Spleen (tissue), 11 donors: Measurements from ENCODE around the gene HOXB4. TPM values are rescaled to one million over a fixed set of nuclear protein-coding genes. Genes with fewer than 3 reads are reported as not detected.
A peak's percentile ranks its signal among the peaks of the same experiment; 100 is the strongest.

Experiments
- DNase-seq: peaks from one replicate; pipeline ENCODE4 v3.0.0-alpha.2; 2020
- H3K27ac ChIP-seq, 8 donors: fragments of 200-600 bp; sonication (generic) in 7 of 8; 1 replicate in 4 of 8; 2 replicates in 4 of 8; pipeline versions ENCODE4 v1.5.0 to v1.8.0; 2016 to 2021; ENCODE audit warnings: inconsistent platforms in 4 of 8, mild to moderate bottlenecking in 4 of 8, moderate library complexity in 1 of 8
- H3K27me3 ChIP-seq, 7 donors: fragments of 200-600 bp; sonication (generic) in 6 of 7; replicated peaks in 1 of 7; 1 replicate in 4 of 7; 2 replicates in 3 of 7; pipeline versions ENCODE4 v1.5.0 to v1.8.0; 2016 to 2021; ENCODE audit warnings: inconsistent platforms in 3 of 7, mild to moderate bottlenecking in 1 of 7
- H3K36me3 ChIP-seq, 6 donors: fragments of 200-600 bp; sonication (generic) in 5 of 6; 1 replicate in 4 of 6; 2 replicates in 2 of 6; pipeline versions ENCODE4 v1.5.0 to v1.8.0; 2016 to 2021; ENCODE audit warnings: inconsistent platforms in 2 of 6
- H3K4me1 ChIP-seq, 6 donors: fragments of 200-600 bp; sonication (generic) in 5 of 6; 1 replicate in 3 of 6; 2 replicates in 3 of 6; pipeline versions ENCODE4 v1.5.0 to v1.8.0; 2016 to 2021; ENCODE audit warnings: inconsistent platforms in 3 of 6
- H3K4me3 ChIP-seq, 8 donors: fragments of 200-600 bp; sonication (generic) in 7 of 8; 1 replicate in 4 of 8; 2 replicates in 4 of 8; pipeline versions ENCODE4 v1.5.0 to v1.8.0; 2016 to 2021; ENCODE audit warnings: inconsistent platforms in 4 of 8, mild to moderate bottlenecking in 4 of 8, moderate library complexity in 2 of 8
- H3K9me3 ChIP-seq, 8 donors: fragments of 200-600 bp; sonication (generic) in 7 of 8; 1 replicate in 4 of 8; 2 replicates in 4 of 8; pipeline versions ENCODE4 v1.5.0 to v1.8.0; 2016 to 2021; ENCODE audit warnings: inconsistent platforms in 4 of 8
- POLR2A ChIP-seq, 3 donors: fragments of 450-650 bp; IDR thresholded peaks; one replicate each; pipeline ENCODE4 v1.5.1; 2017; ENCODE audit warnings: antibody characterized with exemption in 3 of 3, mild to moderate bottlenecking in 1 of 3
- POLR2AphosphoS5 ChIP-seq, 3 donors: sonication (generic); formaldehyde crosslinking; IDR thresholded peaks; one replicate each; pipeline ENCODE4 v1.5.1; 2017; ENCODE audit warnings: antibody characterized with exemption in 3 of 3
- WGBS, 5 donors: extraction: QIAGEN DNeasy Blood & Tissue Kit in 3 of 5; methylation state at CpG; one replicate each; pipeline versions ENCODE4 v1.1.5 to v1.1.7; 2013 to 2018; 5-methylcytosine and 5-hydroxymethylcytosine counted together
- intact Hi-C: fragments of 100-400 bp; cut with DNase I; formaldehyde crosslinking; loops from one replicate; pipeline ENCODE4 v1.15.0; 2023; ENCODE audit warnings: low total_unique reads
- polyA plus RNA-seq, 3 donors: library from polyadenylated mRNA; stranded (reverse); fragments of 200-250 nt; gene quantifications; one replicate each; pipeline ENCODE4 v1.2.1, GENCODE V29; 2013
- total RNA-seq, 7 donors: library from RNA; depleted of rRNA in 3 of 7; stranded (reverse); fragments of >200 nt in 3 of 7; fragmentation: NEBNext Ultra II Directional in 4 of 7; extraction: Animal tissue kit (Norgen Biotek cat#: 25700) in 4 of 7; gene quantifications; one replicate each; pipeline versions ENCODE4 v1.1.0 to v1.2.1, GENCODE V29; 2016 to 2021
- TF ChIP-seq, protein P1 (sequence below), 11 experiments: fragments of 200-600 bp in 7 of 11; fragments of 450-650 bp in 4 of 11; sonication (generic) in 4 of 11; IDR thresholded peaks in 8 of 11; conservative IDR thresholded peaks in 3 of 11; 1 replicate in 7 of 11; 2 replicates in 4 of 11; pipeline versions ENCODE4 v1.4.0 to v1.8.0; 2016 to 2021; ENCODE audit warnings: antibody characterized with exemption in 11 of 11, inconsistent platforms in 4 of 11, mild to moderate bottlenecking in 1 of 11
- donor health status: healthy with polysubstance abuse.
- donor health status: DM: no; HTN: no; CAD: no; lungs with moderate emphysema.
- donor health status: DM: no; HTN: no; CAD: no.
- donor health status: Bipolar disorder and iron deficiency.
- donor health status: healthy.
- donor health status: DM: no; HTN: no; CAD: no.
- donor health status: DM: yes; HTN: yes; CAD: no.

The HOXB4 gene
- total and polyA plus RNA-seq, 10 donors = 1.9 to 6.4 (median 2.7) TPM

DNA sequence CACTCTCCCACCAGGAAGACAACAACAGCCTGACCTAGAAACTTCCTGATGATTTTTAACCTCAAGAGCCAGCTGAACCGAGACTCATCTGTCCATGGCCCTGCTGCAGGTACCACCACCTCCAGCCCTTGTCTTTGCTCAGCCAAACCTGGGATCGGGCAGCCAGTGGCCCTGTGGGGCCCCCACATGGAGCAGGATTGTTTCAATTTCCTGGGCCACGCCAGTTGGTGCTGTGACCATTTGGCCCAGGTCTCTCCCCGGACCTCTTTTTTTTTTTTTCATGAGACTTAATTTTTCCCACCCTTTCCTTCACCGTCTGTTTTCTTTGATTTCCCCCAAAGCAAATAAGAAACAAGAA, 25.0 kb downstream of the HOXB4 start:
- WGBS, 5 donors = 66 to 78% (median 74%) methylated on average over 5 of the region's 5 CpGs
- TF ChIP-seq, protein P1, sequence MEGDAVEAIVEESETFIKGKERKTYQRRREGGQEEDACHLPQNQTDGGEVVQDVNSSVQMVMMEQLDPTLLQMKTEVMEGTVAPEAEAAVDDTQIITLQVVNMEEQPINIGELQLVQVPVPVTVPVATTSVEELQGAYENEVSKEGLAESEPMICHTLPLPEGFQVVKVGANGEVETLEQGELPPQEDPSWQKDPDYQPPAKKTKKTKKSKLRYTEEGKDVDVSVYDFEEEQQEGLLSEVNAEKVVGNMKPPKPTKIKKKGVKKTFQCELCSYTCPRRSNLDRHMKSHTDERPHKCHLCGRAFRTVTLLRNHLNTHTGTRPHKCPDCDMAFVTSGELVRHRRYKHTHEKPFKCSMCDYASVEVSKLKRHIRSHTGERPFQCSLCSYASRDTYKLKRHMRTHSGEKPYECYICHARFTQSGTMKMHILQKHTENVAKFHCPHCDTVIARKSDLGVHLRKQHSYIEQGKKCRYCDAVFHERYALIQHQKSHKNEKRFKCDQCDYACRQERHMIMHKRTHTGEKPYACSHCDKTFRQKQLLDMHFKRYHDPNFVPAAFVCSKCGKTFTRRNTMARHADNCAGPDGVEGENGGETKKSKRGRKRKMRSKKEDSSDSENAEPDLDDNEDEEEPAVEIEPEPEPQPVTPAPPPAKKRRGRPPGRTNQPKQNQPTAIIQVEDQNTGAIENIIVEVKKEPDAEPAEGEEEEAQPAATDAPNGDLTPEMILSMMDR (IDR thresholded peaks at IDR 0.05 in 8 of 11, conservative IDR thresholded peaks at IDR 0.05 in 3 of 11) = no peak
- TF ChIP-seq POLR2AphosphoS5 (IDR thresholded peaks at IDR 0.05) (no peak), POLR2A (IDR thresholded peaks at IDR 0.05) (no peak)
- Histone ChIP-seq H3K27me3 (peaks cover 0 to 48% (median 6%) of the 10 kb centered on the region in 7 donors), H3K9me3 (no peaks in the 10 kb centered on the region), H3K36me3 (peaks cover 0 to 17% (median 0%) of the 10 kb centered on the region in 6 donors), H3K4me3 (peak overlapping the region in 2 of 8 donors; percentile 15 to 24), H3K27ac (peak overlapping the region; percentile 29 to 94 (median 60)), H3K4me1 (peaks cover 0 to 52% (median 14%) of the 10 kb centered on the region in 6 donors)
- DNase-seq = no peak
- intact Hi-C loops = no loop called here

DNA sequence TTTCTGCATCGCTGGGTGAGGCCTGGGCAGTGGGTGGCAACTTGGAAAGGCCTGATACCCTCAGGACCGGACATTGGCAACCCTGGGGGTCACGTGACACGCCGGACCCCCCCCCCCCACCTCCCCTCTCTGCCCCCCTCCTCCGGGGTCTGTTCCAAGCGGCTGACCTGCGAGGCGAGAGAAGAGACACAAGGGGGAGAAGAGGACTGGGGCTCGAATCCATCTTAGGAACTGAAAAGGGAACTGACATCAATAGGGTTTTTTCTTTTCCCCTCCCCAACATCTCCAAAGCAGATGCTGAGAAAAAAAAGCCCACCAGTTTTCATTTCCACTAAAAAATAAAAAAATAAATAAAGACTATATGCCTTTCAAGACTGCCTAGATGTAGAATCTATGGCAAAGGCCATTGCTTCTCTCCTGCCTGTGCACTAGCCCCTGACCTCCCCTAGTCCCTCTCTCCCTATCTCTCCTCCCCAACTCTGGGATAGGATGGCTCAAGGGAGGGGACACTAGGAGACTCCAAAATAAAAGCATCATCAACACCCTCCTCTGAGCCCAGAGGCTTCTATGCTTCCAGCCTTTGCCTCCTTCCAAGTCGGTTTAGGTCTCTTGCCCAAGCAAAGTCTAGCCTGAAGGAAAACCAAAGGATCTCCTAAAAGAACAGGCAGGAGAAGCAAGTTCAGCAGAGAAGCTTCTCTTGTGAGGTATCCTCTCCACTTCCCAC, 25.5 kb downstream of the HOXB4 start:
- intact Hi-C loops = no loop called here
- peak overlapping the region; percentile 29 to 94 (median 60) for H3K27ac ChIP-seq
- WGBS, 5 donors = 49 to 60% (median 58%) methylated on average over 7 to 11 of the region's 11 CpGs
- H3K27me3 ChIP-seq = peaks cover 0 to 47% (median 6%) of the 10 kb centered on the region in 7 donors
- TF ChIP-seq POLR2A (IDR thresholded peaks at IDR 0.05) = no peak
- TF ChIP-seq, protein P1 (IDR thresholded peaks at IDR 0.05 in 8 of 11, conservative IDR thresholded peaks at IDR 0.05 in 3 of 11) = no peak
- TF ChIP-seq POLR2AphosphoS5 (IDR thresholded peaks at IDR 0.05) = peak in 1 of 3 donors; percentile 38
- H3K4me3 ChIP-seq = peak overlapping the region in 2 of 8 donors; percentile 15 to 24
- no peaks in the 10 kb centered on the region for H3K9me3 ChIP-seq
- H3K4me1 ChIP-seq = peaks cover 0 to 50% (median 15%) of the 10 kb centered on the region in 6 donors
- H3K36me3 ChIP-seq = peaks cover 0 to 17% (median 0%) of the 10 kb centered on the region in 6 donors
- no peak for DNase-seq

DNA sequence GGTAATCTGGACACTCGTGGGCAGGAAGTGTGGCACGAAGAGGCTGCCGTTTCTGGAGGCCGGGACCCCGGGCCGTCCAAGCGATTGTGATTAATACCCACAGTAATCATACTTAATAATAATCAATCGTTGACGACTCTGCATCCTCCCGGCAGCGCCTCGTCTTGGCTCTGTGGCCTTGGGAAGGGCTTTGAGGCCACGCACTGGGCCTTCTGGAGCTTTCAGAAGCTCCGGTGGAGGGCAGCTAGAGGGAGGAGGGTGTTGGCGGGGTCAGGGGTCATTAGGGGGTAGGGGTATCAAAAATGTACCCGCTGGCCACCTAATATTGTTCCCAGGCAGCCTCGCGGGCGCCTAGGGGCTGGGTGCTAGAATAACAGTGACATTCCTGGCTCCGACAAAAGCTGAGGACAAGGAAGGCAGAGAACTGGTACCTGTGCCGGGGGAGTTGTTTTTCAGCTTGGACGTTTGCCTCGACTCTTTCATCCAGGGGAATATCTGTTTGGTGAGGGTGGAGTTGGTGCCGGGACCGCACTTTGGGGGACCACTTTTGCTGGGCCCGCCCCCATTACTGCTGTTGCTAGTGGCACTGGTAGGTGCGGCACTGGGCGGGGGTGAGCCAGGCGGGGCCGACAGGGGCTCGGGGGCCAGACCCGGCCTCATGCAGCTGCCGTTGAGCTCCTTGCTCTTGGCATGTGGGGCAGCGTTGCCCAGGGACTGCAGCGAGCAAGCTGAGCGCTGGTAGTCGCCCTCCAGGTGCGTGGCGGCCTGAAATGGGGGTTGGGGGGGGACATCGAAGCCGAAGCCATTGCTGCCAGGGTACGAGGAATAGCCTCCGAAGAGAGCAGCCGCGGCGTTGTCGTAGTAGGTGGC, 26.3 kb downstream of the HOXB4 start:
- Histone ChIP-seq H3K36me3 (peaks cover 0 to 17% (median 0%) of the 10 kb centered on the region in 6 donors), H3K4me3 (peak overlapping the region in 1 of 8 donors; percentile 9), H3K9me3 (no peaks in the 10 kb centered on the region), H3K4me1 (peaks cover 0 to 50% (median 15%) of the 10 kb centered on the region in 6 donors), H3K27ac (peak overlapping the region; percentile 41 to 94 (median 56)), H3K27me3 (peaks cover 0 to 46% (median 6%) of the 10 kb centered on the region in 7 donors)
- no peak for DNase-seq
- TF ChIP-seq, protein P1 (IDR thresholded peaks at IDR 0.05 in 8 of 11, conservative IDR thresholded peaks at IDR 0.05 in 3 of 11) = no peak
- no peak for TF ChIP-seq POLR2AphosphoS5 (IDR thresholded peaks at IDR 0.05)
- TF ChIP-seq POLR2A (IDR thresholded peaks at IDR 0.05) = no peak
- intact Hi-C loops = no loop called here
- WGBS, 5 donors = 80 to 88% (median 85%) methylated on average over 36 to 47 of the region's 47 CpGs
